K562 (cell line): ENCODE measurements around the gene ZMYND8.

Experiments
- HDAC2 ChIP-seq: fragments of 450-650 bp; IDR thresholded peaks from 2 replicates; pipeline ENCODE4 v1.6.1; 2016; ENCODE audit warnings: mild to moderate bottlenecking
- IRF2 ChIP-seq: sonication (generic); formaldehyde crosslinking; IDR thresholded peaks from 2 replicates; pipeline ENCODE4 v1.8.1; 2022; ENCODE audit warnings: mild to moderate bottlenecking, missing genetic modification reagents
- NCOA2 ChIP-seq, 2 experiments: fragments of 450-650 bp; IDR thresholded peaks; 2 replicates each; pipeline ENCODE4 v1.6.1; 2018; ENCODE audit warnings: mild to moderate bottlenecking in 2 of 2, moderate library complexity in 1 of 2; ENCODE audit not compliant: partially characterized antibody in 2 of 2
- POLR2AphosphoS5 ChIP-seq: IDR thresholded peaks from 2 replicates; pipeline ENCODE4 v1.6.1; 2011; ENCODE audit warnings: mild to moderate bottlenecking, low read depth, low read length, moderate library complexity; ENCODE audit not compliant: control insufficient read depth, insufficient read depth
- SIRT6 ChIP-seq: IDR thresholded peaks from one replicate; pipeline ENCODE4 v1.6.1; 2012; ENCODE audit warnings: low read depth, mild to moderate bottlenecking, control low read depth, inconsistent platforms, low read length, moderate library complexity
- TF ChIP-seq, protein P1 (sequence below): sonication (generic); formaldehyde crosslinking; IDR thresholded peaks from 2 replicates; pipeline ENCODE4 v1.8.1; 2023; ENCODE audit warnings: mild to moderate bottlenecking, missing genetic modification reagents

DNA sequence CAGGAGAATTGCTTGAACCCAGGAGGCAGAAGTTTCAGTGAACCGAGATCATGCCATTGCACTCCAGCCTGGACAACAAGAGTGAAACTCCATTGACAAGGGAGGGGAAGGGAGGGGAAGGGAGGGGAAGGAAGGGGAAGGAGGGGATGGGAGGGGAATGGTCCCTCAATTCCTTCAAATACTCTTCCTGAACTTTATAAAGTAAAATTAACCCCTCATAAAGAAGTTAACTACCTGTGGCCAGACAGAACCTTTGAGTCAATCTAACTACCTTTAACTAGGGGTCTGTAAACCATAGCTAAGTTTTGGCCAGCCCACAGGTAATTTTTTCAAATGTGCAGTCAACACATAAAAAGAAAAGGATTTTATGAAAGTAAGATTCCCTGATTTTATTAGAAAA, 131.0 kb downstream of the ZMYND8 start:
- TF ChIP-seq POLR2AphosphoS5 (no peak), SIRT6 (no peak), HDAC2 (no peak), IRF2 (CRISPR knock-in tag) (no peak), NCOA2 (IDR thresholded peaks at IDR 0.05; ENCODE audit: partially characterized antibody in 2 of 2) (no peak)
- TF ChIP-seq, protein P1, sequence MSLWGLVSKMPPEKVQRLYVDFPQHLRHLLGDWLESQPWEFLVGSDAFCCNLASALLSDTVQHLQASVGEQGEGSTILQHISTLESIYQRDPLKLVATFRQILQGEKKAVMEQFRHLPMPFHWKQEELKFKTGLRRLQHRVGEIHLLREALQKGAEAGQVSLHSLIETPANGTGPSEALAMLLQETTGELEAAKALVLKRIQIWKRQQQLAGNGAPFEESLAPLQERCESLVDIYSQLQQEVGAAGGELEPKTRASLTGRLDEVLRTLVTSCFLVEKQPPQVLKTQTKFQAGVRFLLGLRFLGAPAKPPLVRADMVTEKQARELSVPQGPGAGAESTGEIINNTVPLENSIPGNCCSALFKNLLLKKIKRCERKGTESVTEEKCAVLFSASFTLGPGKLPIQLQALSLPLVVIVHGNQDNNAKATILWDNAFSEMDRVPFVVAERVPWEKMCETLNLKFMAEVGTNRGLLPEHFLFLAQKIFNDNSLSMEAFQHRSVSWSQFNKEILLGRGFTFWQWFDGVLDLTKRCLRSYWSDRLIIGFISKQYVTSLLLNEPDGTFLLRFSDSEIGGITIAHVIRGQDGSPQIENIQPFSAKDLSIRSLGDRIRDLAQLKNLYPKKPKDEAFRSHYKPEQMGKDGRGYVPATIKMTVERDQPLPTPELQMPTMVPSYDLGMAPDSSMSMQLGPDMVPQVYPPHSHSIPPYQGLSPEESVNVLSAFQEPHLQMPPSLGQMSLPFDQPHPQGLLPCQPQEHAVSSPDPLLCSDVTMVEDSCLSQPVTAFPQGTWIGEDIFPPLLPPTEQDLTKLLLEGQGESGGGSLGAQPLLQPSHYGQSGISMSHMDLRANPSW (CRISPR knock-in tag) = no peak
